Muscle layer of colon (tissue), 2 donors: Measurements from ENCODE around the gene KLK3.

Source experiments
- H3K27ac ChIP-seq: one replicate; pipeline ENCODE4 v1.7.0; 2013; ENCODE audit warnings: low read depth, mild to moderate bottlenecking, low read length, moderate library complexity
- H3K27me3 ChIP-seq, 2 donors: one replicate each; pipeline ENCODE4 v1.7.0; 2013; ENCODE audit warnings: low read length in 2 of 2, mild to moderate bottlenecking in 2 of 2; ENCODE audit not compliant: insufficient read depth in 2 of 2, control insufficient read depth in 1 of 2
- H3K36me3 ChIP-seq: one replicate; pipeline ENCODE4 v1.7.0; 2013; ENCODE audit warnings: mild to moderate bottlenecking, low read length; ENCODE audit not compliant: insufficient read depth
- H3K4me1 ChIP-seq: one replicate; pipeline ENCODE4 v1.7.0; 2013; ENCODE audit warnings: mild to moderate bottlenecking, low read length; ENCODE audit not compliant: insufficient read depth
- H3K4me3 ChIP-seq, 2 donors: one replicate each; pipeline ENCODE4 v1.7.0; 2013; ENCODE audit warnings: low read length in 2 of 2, low read depth in 1 of 2, mild to moderate bottlenecking in 1 of 2, moderate library complexity in 1 of 2
- H3K9ac ChIP-seq: one replicate; pipeline ENCODE4 v1.7.0; 2013; ENCODE audit warnings: low read length
- H3K9me3 ChIP-seq: one replicate; pipeline ENCODE4 v1.7.0; 2013; ENCODE audit warnings: mild to moderate bottlenecking, low read length
- donor health status: abdominal sarcoma.
- donor health status: Adenocarcinoma of cecum.

KLK3 gene

DNA sequence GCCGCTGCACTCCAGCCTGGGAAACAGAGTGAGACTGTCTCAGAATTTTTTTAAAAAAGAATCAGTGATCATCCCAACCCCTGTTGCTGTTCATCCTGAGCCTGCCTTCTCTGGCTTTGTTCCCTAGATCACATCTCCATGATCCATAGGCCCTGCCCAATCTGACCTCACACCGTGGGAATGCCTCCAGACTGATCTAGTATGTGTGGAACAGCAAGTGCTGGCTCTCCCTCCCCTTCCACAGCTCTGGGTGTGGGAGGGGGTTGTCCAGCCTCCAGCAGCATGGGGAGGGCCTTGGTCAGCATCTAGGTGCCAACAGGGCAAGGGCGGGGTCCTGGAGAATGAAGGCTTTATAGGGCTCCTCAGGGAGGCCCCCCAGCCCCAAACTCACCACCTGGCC, 18.3 kb downstream of the KLK3 start, which contains the start of gene KLK2:
Gene KLK2, plus strand, starts transcription at position 384 of the 400 bp plus-strand sequence. CDS start 35 bp downstream, outside the sequence.
- H3K27me3 ChIP-seq = peaks cover 9 to 34% of the 10 kb centered on the region in 2 donors
- no peaks in the 10 kb centered on the region for H3K36me3 ChIP-seq
- H3K4me3 ChIP-seq = no peak within 1 kb of the TSS
- H3K9ac ChIP-seq = no peak within 1 kb of the TSS
- no peaks in the 10 kb centered on the region for H3K4me1 ChIP-seq
- H3K27ac ChIP-seq = no peak within 1 kb of the TSS
- no peaks in the 10 kb centered on the region for H3K9me3 ChIP-seq

DNA sequence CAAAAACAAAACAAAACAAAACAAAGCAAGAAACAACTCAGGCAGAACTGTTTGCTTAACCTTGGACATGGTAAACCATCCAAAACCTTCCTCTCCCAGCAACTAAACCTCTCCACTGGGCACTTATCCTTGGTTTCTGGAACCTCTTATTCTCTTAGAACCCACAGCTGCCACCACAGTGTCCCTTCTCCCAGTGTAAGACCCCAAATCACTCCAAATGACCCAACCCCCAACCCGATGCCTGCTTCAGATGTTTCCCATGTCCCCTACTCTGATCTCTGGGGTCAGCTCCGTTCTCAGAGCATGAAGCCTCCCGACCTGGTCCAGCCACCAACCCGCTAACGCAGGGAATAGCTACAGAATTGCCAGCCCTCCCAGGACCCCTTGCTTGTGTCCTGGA, 19.5 kb downstream of the KLK3 start:
- Histone ChIP-seq H3K27ac (no peak overlapping the region), H3K9ac (no peak overlapping the region), H3K27me3 (peaks cover 12 to 43% of the 10 kb centered on the region in 2 donors), H3K4me1 (no peaks in the 10 kb centered on the region), H3K4me3 (no peak overlapping the region), H3K9me3 (no peaks in the 10 kb centered on the region), H3K36me3 (no peaks in the 10 kb centered on the region)

DNA sequence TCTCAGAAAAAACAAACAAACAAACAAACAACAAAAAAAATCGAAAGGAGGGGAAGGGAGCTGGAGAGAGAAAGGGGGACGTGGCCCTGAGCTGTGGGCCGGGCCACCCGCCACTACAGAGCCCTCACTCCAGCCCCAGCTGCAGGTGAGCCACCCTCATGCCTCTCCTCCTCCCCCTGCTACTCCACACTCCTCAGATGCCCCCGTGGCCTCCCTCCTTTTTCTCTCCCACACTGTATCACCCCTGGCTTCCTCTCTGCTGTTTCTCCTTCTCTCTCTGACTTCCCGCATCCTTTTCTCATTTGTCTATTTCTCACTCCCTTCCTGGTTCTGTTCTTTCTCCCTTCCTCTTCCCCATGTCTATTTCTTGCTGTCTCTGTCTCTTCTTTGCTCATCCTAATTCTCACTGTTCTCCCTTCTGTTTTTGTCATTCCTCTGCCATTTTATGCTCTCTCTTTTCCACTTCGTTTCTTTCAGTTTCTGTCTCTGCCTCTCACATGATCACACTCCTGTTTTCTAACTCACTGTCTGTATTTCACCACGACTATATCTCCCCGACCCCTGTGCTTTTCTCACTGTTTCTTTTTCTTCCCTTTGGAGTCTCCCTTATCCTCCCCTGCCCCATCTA, 21.2 kb downstream of the KLK3 start:
- no peaks in the 10 kb centered on the region for H3K36me3 ChIP-seq
- no peak overlapping the region for H3K4me3 ChIP-seq
- no peak overlapping the region for H3K9ac ChIP-seq
- peaks cover 12 to 37% of the 10 kb centered on the region in 2 donors for H3K27me3 ChIP-seq
- no peak overlapping the region for H3K27ac ChIP-seq
- H3K4me1 ChIP-seq = no peaks in the 10 kb centered on the region
- no peaks in the 10 kb centered on the region for H3K9me3 ChIP-seq

GRCh38 chr19:50876456-50876855, 21.7 kb downstream of the KLK3 start:
- no peak overlapping the region for H3K27ac ChIP-seq

DNA sequence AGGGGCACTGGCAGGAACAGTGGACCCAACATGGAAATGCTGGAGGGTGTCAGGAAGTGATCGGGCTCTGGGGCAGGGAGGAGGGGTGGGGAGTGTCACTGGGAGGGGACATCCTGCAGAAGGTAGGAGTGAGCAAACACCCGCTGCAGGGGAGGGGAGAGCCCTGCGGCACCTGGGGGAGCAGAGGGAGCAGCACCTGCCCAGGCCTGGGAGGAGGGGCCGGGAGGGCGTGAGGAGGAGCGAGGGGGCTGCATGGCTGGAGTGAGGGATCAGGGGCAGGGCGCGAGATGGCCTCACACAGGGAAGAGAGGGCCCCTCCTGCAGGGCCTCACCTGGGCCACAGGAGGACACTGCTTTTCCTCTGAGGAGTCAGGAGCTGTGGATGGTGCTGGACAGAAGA, 22.6 kb downstream of the KLK3 start:
- H3K27ac ChIP-seq = no peak overlapping the region
- H3K9me3 ChIP-seq = no peaks in the 10 kb centered on the region
- peaks cover 12 to 37% of the 10 kb centered on the region in 2 donors for H3K27me3 ChIP-seq
- H3K36me3 ChIP-seq = no peaks in the 10 kb centered on the region
- no peak overlapping the region for H3K4me3 ChIP-seq
- no peaks in the 10 kb centered on the region for H3K4me1 ChIP-seq
- H3K9ac ChIP-seq = no peak overlapping the region

More at GRCh38 chr19:50876456-50876855, 21.7 kb downstream of the KLK3 start:
- Histone ChIP-seq H3K4me3 (no peak overlapping the region), H3K36me3 (no peaks in the 10 kb centered on the region), H3K27me3 (peaks cover 12 to 37% of the 10 kb centered on the region in 2 donors), H3K4me1 (no peaks in the 10 kb centered on the region), H3K9ac (no peak overlapping the region), H3K9me3 (no peaks in the 10 kb centered on the region)

GRCh38 chr19:50878851-50879250, 24.1 kb downstream of the KLK3 start:
- Histone ChIP-seq H3K4me1 (no peaks in the 10 kb centered on the region), H3K9me3 (no peaks in the 10 kb centered on the region), H3K36me3 (no peaks in the 10 kb centered on the region), H3K9ac (no peak overlapping the region), H3K4me3 (no peak overlapping the region), H3K27me3 (peaks cover 12 to 34% of the 10 kb centered on the region in 2 donors), H3K27ac (no peak overlapping the region)

DNA sequence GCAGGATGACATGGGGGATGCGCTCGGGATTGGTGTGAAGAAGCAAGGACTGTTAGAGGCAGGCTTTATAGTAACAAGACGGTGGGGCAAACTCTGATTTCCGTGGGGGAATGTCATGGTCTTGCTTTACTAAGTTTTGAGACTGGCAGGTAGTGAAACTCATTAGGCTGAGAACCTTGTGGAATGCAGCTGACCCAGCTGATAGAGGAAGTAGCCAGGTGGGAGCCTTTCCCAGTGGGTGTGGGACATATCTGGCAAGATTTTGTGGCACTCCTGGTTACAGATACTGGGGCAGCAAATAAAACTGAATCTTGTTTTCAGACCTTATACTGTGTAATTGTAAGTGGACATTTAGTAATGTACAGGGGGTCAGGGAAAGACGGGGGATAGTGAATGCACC, 25.5 kb downstream of the KLK3 start:
- H3K27me3 ChIP-seq = peaks cover 12 to 26% of the 10 kb centered on the region in 2 donors
- H3K9ac ChIP-seq = no peak overlapping the region
- no peak overlapping the region for H3K27ac ChIP-seq
- H3K36me3 ChIP-seq = no peaks in the 10 kb centered on the region
- H3K4me3 ChIP-seq = no peak overlapping the region
- no peaks in the 10 kb centered on the region for H3K9me3 ChIP-seq
- no peaks in the 10 kb centered on the region for H3K4me1 ChIP-seq

DNA sequence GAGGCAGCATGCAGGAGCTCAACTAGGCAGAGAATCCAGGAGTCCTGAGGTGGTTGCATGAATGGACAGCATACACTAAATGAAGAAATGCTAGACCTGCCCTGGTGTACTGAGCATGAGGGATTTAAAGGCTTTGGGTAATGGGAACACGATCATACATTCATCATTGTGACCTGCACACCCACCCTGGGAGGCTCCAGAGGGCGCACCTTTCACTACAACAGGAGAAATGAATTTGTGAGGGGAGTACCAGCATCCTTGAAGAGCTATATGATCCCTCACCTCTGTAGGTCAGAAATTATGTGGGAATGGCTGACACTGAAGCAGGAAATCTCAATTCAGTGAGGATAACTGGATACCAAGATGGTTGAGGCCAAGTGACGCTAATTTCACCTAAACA, 27.5 kb downstream of the KLK3 start:
- no peak overlapping the region for H3K9ac ChIP-seq
- H3K36me3 ChIP-seq = no peaks in the 10 kb centered on the region
- no peaks in the 10 kb centered on the region for H3K9me3 ChIP-seq
- H3K27ac ChIP-seq = no peak overlapping the region
- no peak overlapping the region for H3K4me3 ChIP-seq
- H3K27me3 ChIP-seq = peaks cover 5 to 19% of the 10 kb centered on the region in 2 donors
- no peaks in the 10 kb centered on the region for H3K4me1 ChIP-seq

DNA sequence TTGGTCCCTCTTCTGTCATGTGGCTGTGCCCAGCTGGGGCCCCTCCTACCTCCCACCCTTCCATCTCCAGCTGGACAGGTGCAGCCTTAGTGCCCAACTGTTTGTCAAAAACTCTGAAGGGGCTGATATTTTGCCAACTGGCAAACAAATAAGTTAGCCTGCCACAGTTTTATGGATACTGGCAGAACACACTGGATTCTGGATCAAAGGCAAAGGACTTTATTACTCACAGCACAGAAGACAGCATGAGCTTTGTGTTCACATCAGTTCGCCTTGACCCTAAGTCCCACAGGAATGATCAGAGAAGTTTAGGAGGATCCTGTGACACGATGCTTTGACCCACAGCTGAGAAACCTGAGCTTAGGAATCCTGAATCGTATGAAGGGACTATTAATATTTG, 34.9 kb downstream of the KLK3 start:
- no peaks in the 10 kb centered on the region for H3K36me3 ChIP-seq

DNA sequence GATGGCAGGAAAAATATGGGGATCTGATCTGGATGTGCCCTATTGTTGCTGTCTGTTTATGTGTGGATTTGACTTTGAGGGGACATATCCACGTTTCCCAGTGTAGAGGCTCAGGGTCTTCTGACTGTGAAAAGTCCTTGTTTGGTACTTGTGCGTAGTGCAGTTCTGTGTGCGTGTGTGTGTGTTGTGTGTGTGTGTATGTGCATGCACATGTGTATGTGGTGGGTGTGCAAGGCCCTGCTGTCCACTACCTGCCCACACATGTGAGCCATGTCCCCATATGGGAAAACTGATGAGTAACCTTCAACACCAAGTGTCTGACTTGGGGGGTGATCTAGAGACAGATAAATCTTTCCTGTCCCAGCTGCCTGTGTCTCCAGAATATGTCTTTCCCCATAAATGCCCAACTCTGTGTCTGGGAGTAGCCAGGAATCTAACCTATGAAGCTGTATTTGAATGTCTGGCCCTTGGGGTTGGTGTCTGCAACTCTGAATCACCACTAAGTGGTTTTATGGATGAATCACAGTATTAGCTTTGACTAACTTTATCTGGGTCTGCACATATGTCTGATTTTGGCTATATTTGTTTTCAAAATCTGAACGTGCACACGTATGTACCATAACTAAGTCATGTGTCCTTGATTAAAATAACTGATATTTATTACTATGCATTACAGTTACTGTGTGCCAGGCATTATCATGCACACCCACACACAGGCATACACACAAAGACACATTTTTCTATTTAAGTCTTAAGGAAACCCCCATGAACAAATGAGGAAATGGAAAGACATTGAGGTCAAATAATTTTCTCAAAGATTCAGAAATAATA, 35.9 kb downstream of the KLK3 start:
- Histone ChIP-seq H3K4me1 (peaks cover 30% of the 10 kb centered on the region), H3K4me3 (no peak overlapping the region), H3K9ac (no peak overlapping the region), H3K36me3 (no peaks in the 10 kb centered on the region), H3K27ac (no peak overlapping the region), H3K27me3 (peaks cover 0 to 4% of the 10 kb centered on the region in 2 donors), H3K9me3 (no peaks in the 10 kb centered on the region)

More for the DNA sequence above, 34.9 kb downstream of the KLK3 start:
- Histone ChIP-seq H3K27me3 (no peaks in the 10 kb centered on the region), H3K4me1 (peaks cover 22% of the 10 kb centered on the region), H3K9me3 (no peaks in the 10 kb centered on the region), H3K9ac (no peak overlapping the region), H3K4me3 (no peak overlapping the region), H3K27ac (no peak overlapping the region)

DNA sequence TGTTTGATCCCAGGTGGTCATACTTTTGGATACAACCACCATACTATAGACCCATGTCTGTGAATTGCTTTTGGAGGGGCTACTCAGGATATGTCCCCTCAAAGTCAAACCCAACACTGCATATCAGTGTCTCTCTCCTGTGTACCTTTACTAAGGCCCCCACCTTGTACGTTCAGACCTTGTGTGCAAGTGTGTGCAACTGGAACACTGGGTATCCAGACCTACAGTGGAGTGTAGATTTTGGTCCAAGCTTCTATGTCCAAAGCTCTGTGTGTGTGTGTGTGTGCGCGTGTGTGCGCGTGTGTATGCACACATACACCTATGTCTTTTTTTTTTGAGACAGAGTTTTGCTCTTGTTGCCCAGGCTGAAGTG, 36.5 kb downstream of the KLK3 start:
- H3K27me3 ChIP-seq = peaks cover 0 to 4% of the 10 kb centered on the region in 2 donors
- no peaks in the 10 kb centered on the region for H3K36me3 ChIP-seq
- no peak overlapping the region for H3K27ac ChIP-seq
- no peak overlapping the region for H3K4me3 ChIP-seq
- no peaks in the 10 kb centered on the region for H3K9me3 ChIP-seq
- H3K4me1 ChIP-seq = peaks cover 30% of the 10 kb centered on the region
- H3K9ac ChIP-seq = no peak overlapping the region
